ENCODE data around the gene COL6A1.

COL6A1 gene

GRCh38 chr21:45986316-45987051, 4.9 kb downstream of the COL6A1 start:
- H3K27me3 ChIP-seq (replicated peaks) = no peaks in the 10 kb centered on the region
- DNase-seq = no peak
- in situ Hi-C loops (cut with HindIII; ENCODE audit: low pct_ligation_motif_present, low sequenced_read_pairs) = no loop called here
- no peak for TF ChIP-seq CTCF (IDR thresholded peaks at IDR 0.05; ENCODE audit: low read depth, low read length, missing control alignments)
- no peak overlapping the region for H3K27ac ChIP-seq
- H3K4me3 ChIP-seq (ENCODE audit: low read depth, low read length) = no peak overlapping the region
- H3K36me3 ChIP-seq (replicated peaks) = peaks cover 60% of the 10 kb centered on the region

GRCh38 chr21:45987121-45987711, 5.6 kb downstream of the COL6A1 start:
- TF ChIP-seq CTCF (IDR thresholded peaks at IDR 0.05; ENCODE audit: low read depth, low read length, missing control alignments) = no peak
- no peak overlapping the region for H3K4me3 ChIP-seq (ENCODE audit: low read depth, low read length)
- H3K27me3 ChIP-seq (replicated peaks) = no peaks in the 10 kb centered on the region
- no peak for DNase-seq
- H3K27ac ChIP-seq = no peak overlapping the region
- H3K36me3 ChIP-seq (replicated peaks) = peaks cover 67% of the 10 kb centered on the region
- in situ Hi-C loops (cut with HindIII; ENCODE audit: low pct_ligation_motif_present, low sequenced_read_pairs) = no loop called here

- no peak for DNase-seq
- in situ Hi-C loops (cut with HindIII; ENCODE audit: low pct_ligation_motif_present, low sequenced_read_pairs) = no loop called here
- H3K36me3 ChIP-seq (replicated peaks) = peaks cover 82% of the 10 kb centered on the region
Observed at GRCh38 chr21:45988366-45989347, 7.1 kb downstream of the COL6A1 start.

GRCh38 chr21:45989355-45990048, 7.9 kb downstream of the COL6A1 start:
- no peak overlapping the region for H3K27ac ChIP-seq
- peaks cover 83% of the 10 kb centered on the region for H3K36me3 ChIP-seq (replicated peaks)
- no peak for TF ChIP-seq CTCF (IDR thresholded peaks at IDR 0.05; ENCODE audit: low read depth, low read length, missing control alignments)
- no peak overlapping the region for H3K4me3 ChIP-seq (ENCODE audit: low read depth, low read length)
- no peaks in the 10 kb centered on the region for H3K27me3 ChIP-seq (replicated peaks)
- no peak for DNase-seq
- in situ Hi-C loops (cut with HindIII; ENCODE audit: low pct_ligation_motif_present, low sequenced_read_pairs) = no loop called here

More at GRCh38 chr21:45988366-45989347, 7.1 kb downstream of the COL6A1 start:
- no peak overlapping the region for H3K27ac ChIP-seq
- H3K4me3 ChIP-seq (ENCODE audit: low read depth, low read length) = no peak overlapping the region
- no peaks in the 10 kb centered on the region for H3K27me3 ChIP-seq (replicated peaks)
- no peak for TF ChIP-seq CTCF (IDR thresholded peaks at IDR 0.05; ENCODE audit: low read depth, low read length, missing control alignments)

GRCh38 chr21:45990049-45990711, 8.6 kb downstream of the COL6A1 start:
- Histone ChIP-seq H3K4me3 (ENCODE audit: low read depth, low read length) (no peak overlapping the region), H3K27me3 (replicated peaks) (no peaks in the 10 kb centered on the region), H3K36me3 (replicated peaks) (peaks cover 83% of the 10 kb centered on the region), H3K27ac (no peak overlapping the region)
- TF ChIP-seq CTCF (IDR thresholded peaks at IDR 0.05; ENCODE audit: low read depth, low read length, missing control alignments) = no peak
- in situ Hi-C loops (cut with HindIII; ENCODE audit: low pct_ligation_motif_present, low sequenced_read_pairs) = no loop called here
- no peak for DNase-seq

Data from brain microvascular endothelial cell (primary cell).